Measurements from ENCODE around the gene RAB3D.
A peak's percentile ranks its signal among the peaks of the same experiment; 100 is the strongest.
"Not testable (repeated sequence)": the region's sequence is repeated elsewhere in the genome, so short reads cannot be mapped to it uniquely, and the experiment has no call there.

RAB3D gene

GRCh38 chr19:11339254-11340098, at the start of gene RAB3D:
TSS of gene RAB3D (minus strand) at chr19:11339657. CDS start at chr19:11337399, 2,258 bp downstream.
- peak; percentile 90 for DNase-seq (ENCODE audit: low read depth)

GRCh38 chr19:11387162-11388034, 47.9 kb upstream of the RAB3D start:
- no peak for DNase-seq (ENCODE audit: low read depth)

GRCh38 chr19:11384778-11385129, 45.3 kb upstream of the RAB3D start:
- no peak for DNase-seq (ENCODE audit: low read depth)

GRCh38 chr19:11383706-11384048, 44.2 kb upstream of the RAB3D start:
- no peak for DNase-seq (ENCODE audit: low read depth)

GRCh38 chr19:11382898-11383705, 43.6 kb upstream of the RAB3D start:
- peak; percentile 28 for DNase-seq (ENCODE audit: low read depth)

GRCh38 chr19:11380653-11381537, 41.4 kb upstream of the RAB3D start:
- peak; percentile 98 for DNase-seq (ENCODE audit: low read depth)

- DNase-seq (ENCODE audit: low read depth) = no peak
These were observed 40.4 kb upstream of the RAB3D start for GRCh38 chr19:11379857-11380350.

- DNase-seq (ENCODE audit: low read depth) = not testable (repeated sequence)
These were observed 39.9 kb upstream of the RAB3D start for GRCh38 chr19:11379269-11379845.

GRCh38 chr19:11378319-11379189, 39.1 kb upstream of the RAB3D start:
- DNase-seq (ENCODE audit: low read depth) = peak; percentile 87

- DNase-seq (ENCODE audit: low read depth) = peak; percentile 52
These were observed 38.3 kb upstream of the RAB3D start for GRCh38 chr19:11377756-11378155.

GRCh38 chr19:11377237-11377636, 37.8 kb upstream of the RAB3D start:
- DNase-seq (ENCODE audit: low read depth) = peak; percentile 93

GRCh38 chr19:11375143-11375948, 35.9 kb upstream of the RAB3D start:
- no peak for DNase-seq (ENCODE audit: low read depth)

- DNase-seq (ENCODE audit: low read depth) = peak; percentile 100
These were observed 35.1 kb upstream of the RAB3D start, which contains the start of gene SWSAP1 for GRCh38 chr19:11374433-11375142. TSS of gene SWSAP1 (plus strand) at chr19:11374666. CDS start at chr19:11374681, 15 bp downstream.

- DNase-seq (ENCODE audit: low read depth) = no peak
These were observed 34.5 kb upstream of the RAB3D start for GRCh38 chr19:11373885-11374432.

- DNase-seq (ENCODE audit: low read depth) = peak; percentile 32
These were observed 33.9 kb upstream of the RAB3D start for GRCh38 chr19:11373166-11373884.

GRCh38 chr19:11370744-11371143, 31.3 kb upstream of the RAB3D start:
- DNase-seq (ENCODE audit: low read depth) = no peak

GRCh38 chr19:11367528-11367927, 28.1 kb upstream of the RAB3D start:
- DNase-seq (ENCODE audit: low read depth) = no peak

Measured in EH (cell line).